Keratinocyte (primary cell): ENCODE data around the gene MEG3.

Experiments
- EZH2 ChIP-seq: IDR thresholded peaks from one replicate; pipeline ENCODE4 v1.6.1; 2012; ENCODE audit warnings: inconsistent platforms, mild to moderate bottlenecking, low read length, moderate library complexity
- TF ChIP-seq, protein P1 (sequence below), 3 experiments: IDR thresholded peaks in 1 of 3; conservative IDR thresholded peaks in 1 of 3; optimal IDR thresholded peaks in 1 of 3; 2 replicates in 2 of 3; 3 replicates in 1 of 3; pipeline versions ENCODE3 to v1.5.1; 2011; ENCODE audit warnings: low read length in 3 of 3, mild to moderate bottlenecking in 3 of 3, moderate library complexity in 2 of 3, control low read depth in 1 of 3, inconsistent platforms in 1 of 3; ENCODE audit not compliant: insufficient read depth in 2 of 3; ENCODE audit errors: extremely low read depth in 1 of 3

DNA sequence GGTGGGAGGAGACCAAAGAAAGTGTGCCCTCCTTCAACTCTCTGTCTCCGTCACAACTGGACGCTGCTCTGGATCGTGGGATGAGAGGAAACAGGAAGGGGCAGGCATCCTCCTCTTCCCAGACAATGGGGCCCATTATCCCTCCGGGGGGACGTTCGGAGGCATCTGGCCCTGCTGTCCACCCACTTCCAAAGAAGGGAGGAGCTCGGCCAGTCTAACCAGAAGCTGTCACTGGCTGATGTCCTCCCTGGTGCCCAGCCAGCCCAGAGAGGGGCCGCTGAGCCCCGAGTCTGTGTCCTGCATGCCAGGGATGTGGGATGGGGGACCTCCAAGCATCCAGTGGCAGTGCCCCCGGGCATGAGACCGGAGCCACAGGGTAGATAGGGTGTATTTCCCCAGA, 39.8 kb upstream of the MEG3 start:
- TF ChIP-seq, protein P1, sequence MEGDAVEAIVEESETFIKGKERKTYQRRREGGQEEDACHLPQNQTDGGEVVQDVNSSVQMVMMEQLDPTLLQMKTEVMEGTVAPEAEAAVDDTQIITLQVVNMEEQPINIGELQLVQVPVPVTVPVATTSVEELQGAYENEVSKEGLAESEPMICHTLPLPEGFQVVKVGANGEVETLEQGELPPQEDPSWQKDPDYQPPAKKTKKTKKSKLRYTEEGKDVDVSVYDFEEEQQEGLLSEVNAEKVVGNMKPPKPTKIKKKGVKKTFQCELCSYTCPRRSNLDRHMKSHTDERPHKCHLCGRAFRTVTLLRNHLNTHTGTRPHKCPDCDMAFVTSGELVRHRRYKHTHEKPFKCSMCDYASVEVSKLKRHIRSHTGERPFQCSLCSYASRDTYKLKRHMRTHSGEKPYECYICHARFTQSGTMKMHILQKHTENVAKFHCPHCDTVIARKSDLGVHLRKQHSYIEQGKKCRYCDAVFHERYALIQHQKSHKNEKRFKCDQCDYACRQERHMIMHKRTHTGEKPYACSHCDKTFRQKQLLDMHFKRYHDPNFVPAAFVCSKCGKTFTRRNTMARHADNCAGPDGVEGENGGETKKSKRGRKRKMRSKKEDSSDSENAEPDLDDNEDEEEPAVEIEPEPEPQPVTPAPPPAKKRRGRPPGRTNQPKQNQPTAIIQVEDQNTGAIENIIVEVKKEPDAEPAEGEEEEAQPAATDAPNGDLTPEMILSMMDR (optimal IDR thresholded peaks at IDR 0.05 in 1 of 3, IDR thresholded peaks at IDR 0.05 in 1 of 3, conservative IDR thresholded peaks at IDR 0.05 in 1 of 3; ENCODE audit: extremely low read depth in 1 of 3, insufficient read depth in 2 of 3, low read length in 3 of 3) = no peak
- TF ChIP-seq EZH2 = no peak
